Neural cell (in vitro differentiated cells): ENCODE data around the gene SLC25A27.

Experiments used
- CTCF ChIP-seq: fragments of 450-650 bp; IDR thresholded peaks from 2 replicates; pipeline ENCODE4 v1.5.1; 2014; ENCODE audit warnings: antibody characterized with exemption, mild to moderate bottlenecking, moderate library complexity; ENCODE audit not compliant: poor library complexity, severe bottlenecking
- POLR2AphosphoS5 ChIP-seq: IDR thresholded peaks from 2 replicates; pipeline ENCODE4 v1.6.1; 2012

GRCh38 chr6:46629691-46630090, 23.1 kb upstream of the SLC25A27 start:
- no peak for TF ChIP-seq CTCF
- no peak for TF ChIP-seq POLR2AphosphoS5
